Measurements from ENCODE around the gene PROZ. TPM values are rescaled to one million over a fixed set of nuclear protein-coding genes. Genes with fewer than 3 reads are reported as not detected.

The PROZ gene
- total and polyA plus RNA-seq, 2 of the 13 experiments (the other 11 are each of a cell fraction or from before 2014, with no cell fraction given), result 5.6 to 22.5 TPM

- TF ChIP-seq E2F5 (CRISPR knock-in tag; conservative IDR thresholded peaks at IDR 0.05) (no peak), ZNF446 (CRISPR knock-in tag; IDR thresholded peaks at IDR 0.05) (no peak), ZNF451 (CRISPR knock-in tag; IDR thresholded peaks at IDR 0.05) (0 out of 2 replicates have a peak, but pooled peaks have one; percentile 24), ZC3H4 (CRISPR knock-in tag; IDR thresholded peaks at IDR 0.05; ENCODE audit: borderline replicate concordance) (no peak), ZNF703 (CRISPR knock-in tag; IDR thresholded peaks at IDR 0.05; ENCODE audit: borderline replicate concordance) (no peak), KLF9 (CRISPR knock-in tag; IDR thresholded peaks at IDR 0.05; ENCODE audit: low read depth) (no peak), THAP8 (CRISPR knock-in tag; IDR thresholded peaks at IDR 0.05; ENCODE audit: borderline replicate concordance) (no peak), MTF2 (CRISPR knock-in tag; IDR thresholded peaks at IDR 0.05; ENCODE audit: borderline replicate concordance) (no peak), PITX1 (CRISPR knock-in tag; IDR thresholded peaks at IDR 0.05) (peak; percentile 94), ARNTL (CRISPR knock-in tag; IDR thresholded peaks at IDR 0.05) (peak; percentile 76), ZSCAN9 (CRISPR knock-in tag; IDR thresholded peaks at IDR 0.05; ENCODE audit: borderline replicate concordance) (peak; percentile 64; the same call in 1 of the 2 replicates), ZNF224 (CRISPR knock-in tag; IDR thresholded peaks at IDR 0.05) (no peak), GATA4 (IDR thresholded peaks at IDR 0.05; ENCODE audit: borderline replicate concordance, low read depth) (no peak), SALL1 (CRISPR knock-in tag; IDR thresholded peaks at IDR 0.05) (peak; percentile 79), RBM22 (optimal IDR thresholded peaks at IDR 0.05; ENCODE audit: low read length) (no peak), ZNF430 (CRISPR knock-in tag; IDR thresholded peaks at IDR 0.05) (peak; percentile 78; the same call in 1 of the 2 replicates), SALL2 (CRISPR knock-in tag; IDR thresholded peaks at IDR 0.05) (no peak), ZNF10 (CRISPR knock-in tag; IDR thresholded peaks at IDR 0.05; ENCODE audit: borderline replicate concordance, low read depth) (no peak)
- TF ChIP-seq, protein P1, sequence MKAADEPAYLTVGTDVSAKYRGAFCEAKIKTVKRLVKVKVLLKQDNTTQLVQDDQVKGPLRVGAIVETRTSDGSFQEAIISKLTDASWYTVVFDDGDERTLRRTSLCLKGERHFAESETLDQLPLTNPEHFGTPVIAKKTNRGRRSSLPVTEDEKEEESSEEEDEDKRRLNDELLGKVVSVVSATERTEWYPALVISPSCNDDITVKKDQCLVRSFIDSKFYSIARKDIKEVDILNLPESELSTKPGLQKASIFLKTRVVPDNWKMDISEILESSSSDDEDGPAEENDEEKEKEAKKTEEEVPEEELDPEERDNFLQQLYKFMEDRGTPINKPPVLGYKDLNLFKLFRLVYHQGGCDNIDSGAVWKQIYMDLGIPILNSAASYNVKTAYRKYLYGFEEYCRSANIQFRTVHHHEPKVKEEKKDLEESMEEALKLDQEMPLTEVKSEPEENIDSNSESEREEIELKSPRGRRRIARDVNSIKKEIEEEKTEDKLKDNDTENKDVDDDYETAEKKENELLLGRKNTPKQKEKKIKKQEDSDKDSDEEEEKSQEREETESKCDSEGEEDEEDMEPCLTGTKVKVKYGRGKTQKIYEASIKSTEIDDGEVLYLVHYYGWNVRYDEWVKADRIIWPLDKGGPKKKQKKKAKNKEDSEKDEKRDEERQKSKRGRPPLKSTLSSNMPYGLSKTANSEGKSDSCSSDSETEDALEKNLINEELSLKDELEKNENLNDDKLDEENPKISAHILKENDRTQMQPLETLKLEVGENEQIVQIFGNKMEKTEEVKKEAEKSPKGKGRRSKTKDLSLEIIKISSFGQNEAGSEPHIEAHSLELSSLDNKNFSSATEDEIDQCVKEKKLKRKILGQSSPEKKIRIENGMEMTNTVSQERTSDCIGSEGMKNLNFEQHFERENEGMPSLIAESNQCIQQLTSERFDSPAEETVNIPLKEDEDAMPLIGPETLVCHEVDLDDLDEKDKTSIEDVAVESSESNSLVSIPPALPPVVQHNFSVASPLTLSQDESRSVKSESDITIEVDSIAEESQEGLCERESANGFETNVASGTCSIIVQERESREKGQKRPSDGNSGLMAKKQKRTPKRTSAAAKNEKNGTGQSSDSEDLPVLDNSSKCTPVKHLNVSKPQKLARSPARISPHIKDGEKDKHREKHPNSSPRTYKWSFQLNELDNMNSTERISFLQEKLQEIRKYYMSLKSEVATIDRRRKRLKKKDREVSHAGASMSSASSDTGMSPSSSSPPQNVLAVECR (CRISPR knock-in tag; IDR thresholded peaks at IDR 0.05; ENCODE audit: borderline replicate concordance), result peak; percentile 72; the same call in 1 of the 2 replicates
- TF ChIP-seq, protein P2, sequence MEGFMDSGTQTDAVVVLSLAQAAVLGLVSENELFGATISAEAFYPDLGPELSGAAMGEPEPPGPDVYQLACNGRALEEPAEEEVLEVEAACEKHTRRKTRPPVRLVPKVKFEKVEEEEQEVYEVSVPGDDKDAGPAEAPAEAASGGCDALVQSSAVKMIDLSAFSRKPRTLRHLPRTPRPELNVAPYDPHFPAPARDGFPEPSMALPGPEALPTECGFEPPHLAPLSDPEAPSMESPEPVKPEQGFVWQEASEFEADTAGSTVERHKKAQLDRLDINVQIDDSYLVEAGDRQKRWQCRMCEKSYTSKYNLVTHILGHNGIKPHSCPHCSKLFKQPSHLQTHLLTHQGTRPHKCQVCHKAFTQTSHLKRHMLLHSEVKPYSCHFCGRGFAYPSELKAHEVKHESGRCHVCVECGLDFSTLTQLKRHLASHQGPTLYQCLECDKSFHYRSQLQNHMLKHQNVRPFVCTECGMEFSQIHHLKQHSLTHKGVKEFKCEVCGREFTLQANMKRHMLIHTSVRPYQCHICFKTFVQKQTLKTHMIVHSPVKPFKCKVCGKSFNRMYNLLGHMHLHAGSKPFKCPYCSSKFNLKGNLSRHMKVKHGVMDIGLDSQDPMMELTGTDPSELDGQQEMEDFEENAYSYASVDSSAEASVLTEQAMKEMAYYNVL (CRISPR knock-in tag; IDR thresholded peaks at IDR 0.05; ENCODE audit: borderline replicate concordance), result peak; percentile 77
- TF ChIP-seq, protein P3, sequence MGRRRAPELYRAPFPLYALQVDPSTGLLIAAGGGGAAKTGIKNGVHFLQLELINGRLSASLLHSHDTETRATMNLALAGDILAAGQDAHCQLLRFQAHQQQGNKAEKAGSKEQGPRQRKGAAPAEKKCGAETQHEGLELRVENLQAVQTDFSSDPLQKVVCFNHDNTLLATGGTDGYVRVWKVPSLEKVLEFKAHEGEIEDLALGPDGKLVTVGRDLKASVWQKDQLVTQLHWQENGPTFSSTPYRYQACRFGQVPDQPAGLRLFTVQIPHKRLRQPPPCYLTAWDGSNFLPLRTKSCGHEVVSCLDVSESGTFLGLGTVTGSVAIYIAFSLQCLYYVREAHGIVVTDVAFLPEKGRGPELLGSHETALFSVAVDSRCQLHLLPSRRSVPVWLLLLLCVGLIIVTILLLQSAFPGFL (CRISPR knock-in tag; IDR thresholded peaks at IDR 0.05), result no peak
Observed at GRCh38 chr13:113157929-113158747, at the start of gene PROZ (continued).

Data from HepG2 (cell line).